ENCODE results near the gene TACC3. TPM values are rescaled to one million over a fixed set of nuclear protein-coding genes. Genes with fewer than 3 reads are reported as not detected.
A peak's percentile ranks its signal among the peaks of the same experiment; 100 is the strongest.

The TACC3 gene
- total and polyA plus RNA-seq, 3 experiments from 2014 or later, result 45.5 to 129 (median 124) TPM

DNA sequence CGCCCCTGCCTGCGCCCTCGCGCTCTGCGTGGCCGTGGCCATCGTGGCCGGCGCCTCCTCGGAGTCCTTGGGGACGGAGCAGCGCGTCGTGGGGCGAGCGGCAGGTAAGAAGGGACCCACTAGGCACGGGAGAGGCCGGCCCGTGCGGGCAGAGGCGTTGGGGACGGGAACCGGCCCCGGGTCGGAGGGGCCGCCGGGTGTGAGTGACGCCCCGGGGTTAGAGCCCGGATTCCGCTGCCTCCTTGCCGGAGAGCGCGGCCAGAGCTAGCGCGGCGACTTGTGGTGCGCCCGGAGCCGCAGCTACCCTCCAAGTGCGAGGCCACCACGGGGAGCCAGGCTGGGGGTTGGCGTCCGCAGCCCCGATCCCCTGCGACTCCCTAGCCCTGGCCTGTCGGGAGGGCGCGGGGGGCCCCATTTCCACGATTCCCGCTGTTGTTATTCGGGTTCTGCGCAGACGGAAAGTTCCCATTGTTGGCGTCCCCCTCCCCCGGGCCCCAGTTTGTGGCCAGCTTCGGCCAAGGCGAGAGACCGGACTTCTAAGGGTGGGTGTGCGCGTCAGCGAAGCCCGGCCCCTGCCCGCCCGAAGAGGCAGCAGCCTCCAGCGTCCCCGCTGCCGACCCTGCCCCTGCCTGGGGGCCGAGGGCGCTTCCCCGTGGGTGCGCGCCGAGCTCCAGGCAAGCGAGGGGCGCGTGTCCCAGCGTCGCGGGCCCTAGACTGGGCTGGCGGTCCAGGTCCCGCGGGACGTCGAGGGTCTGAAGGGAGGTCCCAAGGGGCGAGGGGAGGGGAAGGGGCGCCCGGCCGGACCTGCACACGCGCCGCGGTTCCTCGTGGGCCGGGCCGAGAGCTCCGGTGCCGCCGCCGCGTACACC is 72.9 kb downstream of the TACC3 start:
- H3K27me3 ChIP-seq (ENCODE audit: insufficient read depth, low read length, poor library complexity, severe bottlenecking), result peaks cover 18% of the 10 kb centered on the region
- no peaks in the 10 kb centered on the region for H3K9me3 Mint-ChIP-seq
- H3K36me3 Mint-ChIP-seq, result no peaks in the 10 kb centered on the region
- peaks cover 12% of the 10 kb centered on the region for H3K4me1 ChIP-seq (ENCODE audit: insufficient read depth, low read length)
- H3K4me3 ChIP-seq (ENCODE audit: low read length), result no peak overlapping the region
- no peak overlapping the region for H3K27ac Mint-ChIP-seq
- H3K4me3 Mint-ChIP-seq, result peak overlapping the region in 2 of 7 donors; percentile 19 to 63
- ChIA-PET POLR2A (no interaction called here), CTCF (no interaction called here)
- no peak for DNase-seq
- H3K9me3 ChIP-seq (ENCODE audit: low read length), result no peaks in the 10 kb centered on the region
- no peaks in the 10 kb centered on the region for H3K36me3 ChIP-seq (ENCODE audit: insufficient read depth, low read length)
- peaks cover 15 to 22% of the 10 kb centered on the region in 2 donors for H3K27me3 Mint-ChIP-seq
- H3K27ac ChIP-seq (ENCODE audit: low read depth, low read length), result peak overlapping the region; percentile 16
- H3K4me1 Mint-ChIP-seq, result no peaks in the 10 kb centered on the region

Other genes starting within 250 kb of the TACC3 start
- gene FAM53A, start 37.2 kb upstream of the TACC3 start, total RNA-seq, result 1 to 10 TPM in 1 of 2 experiments, under 1 TPM in 1; 0.82 to 1.9 TPM
- 1.5 TPM for gene FAM53A, start 37.2 kb upstream of the TACC3 start, polyA plus RNA-seq
- gene SLBP, start 9.2 kb upstream of the TACC3 start, total RNA-seq, result 100 to 1,000 TPM; 163 to 164 TPM
- 71.6 TPM for gene SLBP, start 9.2 kb upstream of the TACC3 start, polyA plus RNA-seq
- 10 to 100 TPM; 27.6 to 30.6 TPM for gene TMEM129, start 198 bp upstream of the TACC3 start, total RNA-seq
- gene TMEM129, start 198 bp upstream of the TACC3 start, polyA plus RNA-seq, result 42.1 TPM
- gene FGFR3, start 71.8 kb downstream of the TACC3 start, total RNA-seq, result under 1 TPM in 1 of 2 experiments, not detected in 1; 0.07 TPM
- not detected for gene FGFR3, start 71.8 kb downstream of the TACC3 start, polyA plus RNA-seq
- 10 to 100 TPM; 85.4 to 87.3 TPM for gene LETM1, start 134.6 kb downstream of the TACC3 start, total RNA-seq
- gene LETM1, start 134.6 kb downstream of the TACC3 start, polyA plus RNA-seq, result 15.5 TPM
- gene NSD2, start 149.9 kb downstream of the TACC3 start, total RNA-seq, result 100 to 1,000 TPM; 150 to 152 TPM
- gene NSD2, start 149.9 kb downstream of the TACC3 start, polyA plus RNA-seq, result 9.0 TPM

Data from CD8-positive, alpha-beta memory T cell (primary cell).